Peyer's patch (tissue), 4 donors: ENCODE data around the gene CDK6. TPM values are rescaled to one million over a fixed set of nuclear protein-coding genes. Genes with fewer than 3 reads are reported as not detected.

Experiments used
- DNase-seq, 3 donors: peaks; one replicate each; pipeline ENCODE4 v3.0.0-alpha.2; 2017 to 2019
- H3K27ac ChIP-seq, 4 donors: fragments of 200-600 bp; sonication (generic); one replicate each; pipeline ENCODE4 v1.5.1; 2016 to 2019
- H3K27me3 ChIP-seq, 2 donors: fragments of 200-600 bp; sonication (generic); one replicate each; pipeline ENCODE4 v1.5.1; 2019
- H3K36me3 ChIP-seq, 3 donors: fragments of 200-600 bp; sonication (generic); one replicate each; pipeline ENCODE4 v1.5.1; 2016 to 2019
- H3K4me1 ChIP-seq, 4 donors: fragments of 200-600 bp; sonication (generic); one replicate each; pipeline ENCODE4 v1.5.1; 2016 to 2019
- H3K4me3 ChIP-seq, 4 donors: fragments of 200-600 bp; sonication (generic); 1 replicate in 3 of 4; 2 replicates in 1 of 4; pipeline ENCODE4 v1.5.1; 2016 to 2019; ENCODE audit warnings: mild to moderate bottlenecking in 1 of 4
- H3K9me3 ChIP-seq, 4 donors: fragments of 200-600 bp; sonication (generic); one replicate each; pipeline ENCODE4 v1.5.1; 2016 to 2019; ENCODE audit warnings: mild to moderate bottlenecking in 1 of 4
- POLR2A ChIP-seq, 2 donors: fragments of 450-650 bp; IDR thresholded peaks; one replicate each; pipeline ENCODE4 v1.5.1; 2017; ENCODE audit warnings: antibody characterized with exemption in 2 of 2, mild to moderate bottlenecking in 2 of 2, moderate library complexity in 2 of 2
- total RNA-seq, 4 donors: library from RNA; depleted of rRNA; stranded (reverse); fragments of >200 nt; gene quantifications; one replicate each; pipeline ENCODE4 v1.1.0, GENCODE V29; 2016
- TF ChIP-seq, protein P1 (sequence below), 6 experiments: fragments of 450-650 bp in 4 of 6; fragments of 200-600 bp in 2 of 6; sonication (generic) in 1 of 6; IDR thresholded peaks; one replicate each; pipeline ENCODE4 v1.5.1; 2017 to 2019; ENCODE audit warnings: antibody characterized with exemption in 6 of 6, mild to moderate bottlenecking in 3 of 6, moderate library complexity in 1 of 6

Gene CDK6
- total RNA-seq, 4 donors from 2014 or later, result 25.6 to 75.1 (median 55.4) TPM

DNA sequence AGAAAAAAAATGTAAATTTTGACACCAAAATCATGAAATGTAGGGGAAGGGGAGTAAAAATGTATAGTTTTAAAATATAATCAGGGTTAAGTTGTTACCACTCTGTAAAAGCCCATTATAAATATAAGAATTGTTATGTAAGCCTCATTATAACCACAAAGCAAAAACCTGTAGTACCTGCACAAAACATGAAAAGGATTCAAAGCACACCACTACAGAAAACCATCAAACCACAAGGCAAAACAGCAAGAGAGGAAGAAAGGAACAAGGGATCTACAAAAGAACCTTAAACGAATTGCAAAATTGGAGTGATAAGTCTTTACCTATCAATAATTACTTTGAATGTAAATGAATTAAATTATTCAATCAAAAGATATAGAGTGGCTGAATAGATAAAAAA is 41.0 kb upstream of the CDK6 start:
- TF ChIP-seq, protein P1, sequence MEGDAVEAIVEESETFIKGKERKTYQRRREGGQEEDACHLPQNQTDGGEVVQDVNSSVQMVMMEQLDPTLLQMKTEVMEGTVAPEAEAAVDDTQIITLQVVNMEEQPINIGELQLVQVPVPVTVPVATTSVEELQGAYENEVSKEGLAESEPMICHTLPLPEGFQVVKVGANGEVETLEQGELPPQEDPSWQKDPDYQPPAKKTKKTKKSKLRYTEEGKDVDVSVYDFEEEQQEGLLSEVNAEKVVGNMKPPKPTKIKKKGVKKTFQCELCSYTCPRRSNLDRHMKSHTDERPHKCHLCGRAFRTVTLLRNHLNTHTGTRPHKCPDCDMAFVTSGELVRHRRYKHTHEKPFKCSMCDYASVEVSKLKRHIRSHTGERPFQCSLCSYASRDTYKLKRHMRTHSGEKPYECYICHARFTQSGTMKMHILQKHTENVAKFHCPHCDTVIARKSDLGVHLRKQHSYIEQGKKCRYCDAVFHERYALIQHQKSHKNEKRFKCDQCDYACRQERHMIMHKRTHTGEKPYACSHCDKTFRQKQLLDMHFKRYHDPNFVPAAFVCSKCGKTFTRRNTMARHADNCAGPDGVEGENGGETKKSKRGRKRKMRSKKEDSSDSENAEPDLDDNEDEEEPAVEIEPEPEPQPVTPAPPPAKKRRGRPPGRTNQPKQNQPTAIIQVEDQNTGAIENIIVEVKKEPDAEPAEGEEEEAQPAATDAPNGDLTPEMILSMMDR (IDR thresholded peaks at IDR 0.05), result no peak
- Histone ChIP-seq H3K4me1 (no peaks in the 10 kb centered on the region), H3K9me3 (no peaks in the 10 kb centered on the region), H3K4me3 (no peak overlapping the region), H3K36me3 (no peaks in the 10 kb centered on the region), H3K27me3 (no peaks in the 10 kb centered on the region), H3K27ac (no peak overlapping the region)
- no peak for DNase-seq

DNA sequence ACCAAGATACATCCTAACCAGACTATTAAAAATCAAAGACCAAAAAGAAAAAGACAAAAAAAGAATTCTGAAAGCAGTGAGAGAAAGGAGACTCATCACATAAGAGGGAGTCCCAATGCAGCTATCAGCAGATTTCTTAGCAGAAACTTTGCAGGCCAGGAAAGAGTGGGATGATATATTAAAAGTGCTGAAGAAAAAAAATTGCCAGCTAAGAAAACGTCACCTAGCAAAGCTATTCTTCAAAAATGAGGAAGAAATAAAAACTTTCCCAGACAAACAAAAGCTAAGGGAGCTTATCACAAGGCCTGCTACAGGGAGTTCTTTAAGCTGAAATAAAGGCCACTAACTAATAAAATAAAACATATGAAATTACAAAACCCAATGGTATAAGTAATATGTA is 40.5 kb upstream of the CDK6 start:
- TF ChIP-seq, protein P1 (IDR thresholded peaks at IDR 0.05), result no peak
- no peak overlapping the region for H3K4me3 ChIP-seq
- no peaks in the 10 kb centered on the region for H3K4me1 ChIP-seq
- H3K9me3 ChIP-seq, result no peaks in the 10 kb centered on the region
- H3K36me3 ChIP-seq, result no peaks in the 10 kb centered on the region
- H3K27me3 ChIP-seq, result no peaks in the 10 kb centered on the region
- H3K27ac ChIP-seq, result no peak overlapping the region
- no peak for DNase-seq

DNA sequence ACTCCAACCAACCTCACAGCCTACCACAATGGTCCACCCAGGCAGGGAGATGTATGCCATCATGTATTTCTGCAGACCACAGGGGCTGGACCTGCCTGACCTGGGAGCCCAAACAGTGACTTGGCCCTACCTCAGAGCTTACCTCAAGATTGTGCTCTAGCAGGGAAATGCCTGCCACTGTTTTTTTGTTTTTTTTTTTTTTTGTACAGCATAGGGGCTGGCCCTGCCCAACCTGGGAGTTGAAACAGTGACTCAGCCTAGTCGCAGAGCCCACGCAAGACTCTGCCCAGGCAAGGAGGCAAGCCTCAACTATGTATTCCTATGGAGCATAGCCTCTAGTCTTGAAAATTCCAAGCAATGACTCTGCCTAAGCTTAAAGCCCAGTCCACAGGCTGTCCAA is 39.3 kb upstream of the CDK6 start:
- TF ChIP-seq, protein P1 (IDR thresholded peaks at IDR 0.05), result no peak
- TF ChIP-seq POLR2A (IDR thresholded peaks at IDR 0.05), result no peak
- no peaks in the 10 kb centered on the region for H3K9me3 ChIP-seq
- H3K27ac ChIP-seq, result no peak overlapping the region
- no peak for DNase-seq
- no peaks in the 10 kb centered on the region for H3K27me3 ChIP-seq
- H3K36me3 ChIP-seq, result no peaks in the 10 kb centered on the region
- no peak overlapping the region for H3K4me3 ChIP-seq
- no peaks in the 10 kb centered on the region for H3K4me1 ChIP-seq

DNA sequence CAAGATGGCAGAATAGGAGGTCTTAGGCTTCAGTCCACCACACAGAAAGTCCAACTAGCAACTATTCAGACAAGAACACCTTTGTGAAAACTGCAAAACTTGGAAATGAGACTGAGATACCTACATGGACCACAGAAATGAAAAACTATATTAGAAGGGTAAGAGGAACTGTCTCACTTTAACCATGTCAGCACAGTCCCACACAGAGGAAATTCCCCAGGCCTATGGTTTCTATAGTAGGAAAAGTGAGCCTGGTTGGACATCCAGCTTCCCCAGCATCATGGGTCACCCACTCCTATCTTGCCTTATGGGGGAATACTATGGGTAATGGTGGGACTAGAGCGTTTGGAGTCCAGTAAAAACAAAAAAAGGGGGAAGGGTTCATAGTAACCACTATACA is 38.8 kb upstream of the CDK6 start:
- no peaks in the 10 kb centered on the region for H3K4me1 ChIP-seq
- TF ChIP-seq, protein P1 (IDR thresholded peaks at IDR 0.05), result no peak
- TF ChIP-seq POLR2A (IDR thresholded peaks at IDR 0.05), result no peak
- DNase-seq, result no peak
- H3K27ac ChIP-seq, result no peak overlapping the region
- H3K9me3 ChIP-seq, result no peaks in the 10 kb centered on the region
- no peaks in the 10 kb centered on the region for H3K27me3 ChIP-seq
- H3K36me3 ChIP-seq, result no peaks in the 10 kb centered on the region
- H3K4me3 ChIP-seq, result no peak overlapping the region

DNA sequence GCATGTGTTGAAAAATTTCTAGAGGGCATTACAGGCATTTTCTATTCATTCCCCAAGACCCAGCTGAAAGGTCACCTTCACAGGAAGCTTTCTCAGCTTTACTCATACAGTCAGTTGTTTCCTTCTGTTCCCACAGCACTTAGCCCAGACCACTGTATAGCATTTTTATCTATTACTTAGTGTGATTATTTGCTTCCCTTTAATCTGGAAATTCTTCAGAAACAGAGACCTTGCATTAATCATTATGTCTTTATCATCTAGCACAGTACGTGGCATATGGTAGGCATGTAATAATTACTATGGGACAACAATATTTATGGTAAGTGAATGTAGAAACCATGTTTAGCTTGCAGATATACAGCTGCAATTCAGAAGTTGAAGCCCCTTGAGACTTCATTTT is 38.2 kb upstream of the CDK6 start:
- Histone ChIP-seq H3K4me3 (no peak overlapping the region), H3K36me3 (no peaks in the 10 kb centered on the region), H3K9me3 (no peaks in the 10 kb centered on the region), H3K4me1 (no peaks in the 10 kb centered on the region), H3K27ac (no peak overlapping the region), H3K27me3 (no peaks in the 10 kb centered on the region)
- DNase-seq, result no peak
- TF ChIP-seq, protein P1 (IDR thresholded peaks at IDR 0.05), result no peak
- no peak for TF ChIP-seq POLR2A (IDR thresholded peaks at IDR 0.05)

DNA sequence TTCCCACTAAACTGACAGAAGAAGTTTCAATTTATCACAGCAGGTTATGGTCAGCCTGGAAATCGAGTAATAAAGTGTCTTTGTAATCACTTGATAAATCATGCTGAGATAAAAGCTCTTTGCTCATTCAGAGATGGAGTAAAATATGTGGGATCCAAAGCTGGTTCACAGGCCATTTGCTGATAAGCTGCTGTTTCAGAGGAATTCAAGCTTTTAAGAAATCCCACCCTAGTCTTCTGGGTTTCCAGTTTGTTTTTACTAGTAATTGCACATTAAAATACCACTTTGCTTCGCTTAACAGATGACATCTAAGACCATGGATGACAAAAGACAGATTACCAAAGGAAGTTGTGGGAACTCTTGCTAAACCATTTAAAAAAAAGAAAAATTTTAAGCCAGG is 37.4 kb upstream of the CDK6 start:
- H3K9me3 ChIP-seq, result peaks cover 0 to 1% (median 0%) of the 10 kb centered on the region in 4 donors
- TF ChIP-seq, protein P1 (IDR thresholded peaks at IDR 0.05), result no peak
- TF ChIP-seq POLR2A (IDR thresholded peaks at IDR 0.05), result no peak
- no peak overlapping the region for H3K4me3 ChIP-seq
- DNase-seq, result no peak
- H3K36me3 ChIP-seq, result no peaks in the 10 kb centered on the region
- no peaks in the 10 kb centered on the region for H3K27me3 ChIP-seq
- H3K4me1 ChIP-seq, result no peaks in the 10 kb centered on the region
- H3K27ac ChIP-seq, result no peak overlapping the region
